Ecto neural progenitor cell (in vitro differentiated cells): ENCODE measurements around the gene CACNA1H.

ENCODE experiments used
- DNase-seq: peaks from one replicate; pipeline ENCODE4 v3.0.0-alpha.2; 2018; ENCODE audit warnings: low spot score

CACNA1H gene

GRCh38 chr16:1143761-1144450 is 9.0 kb upstream of the CACNA1H start:
- DNase-seq = no peak

- DNase-seq = no peak
Observed at GRCh38 chr16:1144476-1145382, 8.2 kb upstream of the CACNA1H start.

DNA sequence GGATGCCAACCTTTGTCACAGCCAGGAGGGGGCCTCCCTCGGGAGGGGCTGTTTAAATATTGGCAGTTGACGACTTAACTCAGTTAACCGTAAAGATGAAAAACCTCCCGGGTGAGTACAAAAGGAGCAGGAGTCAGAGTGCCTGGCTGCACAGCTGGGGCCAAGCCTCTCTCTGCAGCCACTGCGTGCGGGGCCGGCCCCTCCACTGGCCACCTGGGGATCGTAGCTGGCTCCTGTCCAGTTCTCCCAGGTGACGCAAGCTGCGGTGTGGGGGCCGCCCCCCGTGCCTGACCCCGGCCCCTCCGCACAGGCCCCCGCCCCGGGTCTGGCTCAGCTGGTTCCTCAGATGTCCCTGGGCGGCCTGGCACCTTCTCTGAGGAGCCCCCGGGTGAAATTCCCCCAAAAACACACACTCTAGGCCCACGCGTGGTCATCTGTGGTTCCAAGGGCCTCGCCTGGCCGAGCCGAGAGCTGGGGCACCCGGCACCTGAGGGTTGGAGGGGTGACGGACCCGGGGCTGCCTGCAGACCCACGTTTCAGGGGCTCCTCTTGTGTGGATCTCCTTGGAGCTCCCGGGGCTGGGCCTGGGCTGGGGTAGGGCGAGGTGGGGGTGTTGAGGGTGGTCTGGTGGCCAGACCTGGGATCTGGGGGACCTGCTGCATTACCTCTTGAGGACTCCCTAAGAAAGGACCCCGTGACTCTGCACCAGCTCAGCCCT is 7.4 kb upstream of the CACNA1H start:
- no peak for DNase-seq

- no peak for DNase-seq
Observed at GRCh38 chr16:1146409-1146808, 6.5 kb upstream of the CACNA1H start.

DNA sequence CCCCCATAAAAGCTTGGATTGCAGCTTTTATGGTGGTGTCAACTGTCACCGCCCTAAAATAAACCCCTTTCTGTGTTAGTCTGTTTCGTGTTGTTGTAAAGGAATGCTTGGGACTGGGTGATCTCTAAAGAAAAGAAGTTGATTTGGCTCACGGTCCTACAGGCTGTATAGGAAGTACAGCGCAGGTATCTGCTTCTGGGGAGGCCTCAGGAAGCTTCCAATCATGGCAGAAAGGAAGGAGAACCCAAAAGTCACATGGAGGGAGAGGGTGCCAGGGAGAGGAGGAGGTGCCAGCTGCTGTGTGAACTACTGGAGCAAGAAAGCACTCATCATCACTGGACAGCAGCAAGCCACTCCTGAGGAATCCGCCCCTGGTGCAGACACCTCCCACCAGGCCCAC is 5.9 kb upstream of the CACNA1H start:
- DNase-seq = no peak

DNA sequence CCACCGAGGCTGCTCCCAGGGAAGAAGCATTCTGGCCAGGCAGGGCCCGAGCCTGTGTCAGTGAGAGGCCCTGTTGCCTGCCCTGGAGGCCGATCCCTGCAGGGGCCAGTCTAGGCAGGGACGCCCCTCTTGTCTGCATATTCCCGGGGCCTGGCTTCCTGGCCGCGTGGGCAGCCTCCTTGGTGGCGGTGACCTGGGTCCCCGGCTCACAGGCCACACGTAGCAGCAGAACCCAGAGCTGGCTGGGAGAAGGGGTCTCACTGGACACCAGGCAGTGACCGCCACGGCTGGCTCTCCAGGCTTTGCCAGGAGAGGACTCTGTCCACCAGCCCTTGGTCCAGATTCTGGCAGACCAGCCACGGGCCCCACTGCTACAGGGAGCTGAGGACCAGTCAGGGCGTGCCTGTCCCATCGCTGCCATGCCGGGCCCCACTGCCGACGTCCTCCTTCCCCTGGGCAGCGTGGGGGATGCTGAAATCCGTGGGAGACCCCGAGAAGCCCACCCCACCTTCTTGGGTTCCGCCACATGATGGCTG is 3.7 kb upstream of the CACNA1H start:
- no peak for DNase-seq

- no peak for DNase-seq
Observed at GRCh38 chr16:1150511-1150982, 2.4 kb upstream of the CACNA1H start.

DNA sequence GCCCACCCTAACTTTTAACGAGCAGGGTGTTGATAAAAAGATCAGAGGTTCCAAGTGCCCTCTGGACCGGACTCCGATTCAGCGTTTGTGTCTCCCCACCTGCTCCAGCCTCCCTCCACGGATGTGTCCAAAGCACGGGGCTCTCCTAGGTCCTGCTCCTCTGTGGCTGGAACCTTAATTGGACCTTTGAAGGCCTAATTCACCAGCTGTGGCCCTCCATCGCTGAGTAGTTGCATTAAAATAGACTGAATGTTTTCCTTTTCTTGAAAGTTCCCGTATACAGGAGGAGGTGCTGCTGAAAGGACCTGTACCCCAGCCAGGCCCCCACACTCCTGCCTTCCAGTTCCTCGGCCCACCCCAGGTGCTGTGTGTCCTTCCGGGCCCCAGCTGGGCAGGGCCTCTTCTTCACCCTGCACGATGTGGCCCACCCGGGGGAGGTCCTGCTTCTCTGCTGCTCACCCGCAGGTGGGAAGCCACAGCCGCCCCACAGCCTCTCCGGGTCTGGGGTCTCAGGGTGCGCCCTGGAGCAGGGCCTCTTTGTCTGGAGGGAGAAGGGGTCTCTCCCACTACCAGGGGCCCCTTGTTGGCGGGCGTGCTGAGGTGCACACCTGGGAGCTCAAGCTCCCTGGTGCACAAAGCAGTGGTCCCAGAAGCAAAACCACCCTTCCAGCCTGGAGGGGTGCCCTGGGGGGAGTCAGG is 1.3 kb upstream of the CACNA1H start:
- DNase-seq = no peak

DNA sequence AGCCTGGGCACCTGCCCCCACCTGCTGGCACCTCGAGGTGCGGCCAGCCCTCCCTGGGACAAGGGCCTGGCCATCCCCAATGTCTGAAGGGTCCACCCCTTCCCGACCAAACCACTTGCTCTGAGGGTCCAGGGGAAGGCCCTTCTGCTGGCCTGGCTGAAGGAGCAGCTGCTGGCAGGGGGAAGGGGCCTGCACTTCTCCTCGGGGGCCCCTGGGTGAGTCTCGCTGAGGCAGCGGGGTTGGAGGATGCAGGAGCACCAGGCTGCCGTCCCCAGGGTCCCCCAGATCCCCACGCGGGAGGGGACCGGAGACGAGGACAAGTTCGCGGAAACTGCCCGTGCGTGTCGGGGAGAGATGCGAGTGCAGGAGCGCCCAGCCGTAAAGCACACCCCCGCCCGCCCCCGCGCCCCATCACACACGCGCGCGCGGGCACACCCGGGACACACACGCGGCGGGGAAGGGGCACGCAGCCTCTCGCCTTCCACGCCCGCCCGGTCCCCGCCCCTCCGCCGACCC is 725 bp upstream of the CACNA1H start:
- DNase-seq = peak; percentile 76

DNA sequence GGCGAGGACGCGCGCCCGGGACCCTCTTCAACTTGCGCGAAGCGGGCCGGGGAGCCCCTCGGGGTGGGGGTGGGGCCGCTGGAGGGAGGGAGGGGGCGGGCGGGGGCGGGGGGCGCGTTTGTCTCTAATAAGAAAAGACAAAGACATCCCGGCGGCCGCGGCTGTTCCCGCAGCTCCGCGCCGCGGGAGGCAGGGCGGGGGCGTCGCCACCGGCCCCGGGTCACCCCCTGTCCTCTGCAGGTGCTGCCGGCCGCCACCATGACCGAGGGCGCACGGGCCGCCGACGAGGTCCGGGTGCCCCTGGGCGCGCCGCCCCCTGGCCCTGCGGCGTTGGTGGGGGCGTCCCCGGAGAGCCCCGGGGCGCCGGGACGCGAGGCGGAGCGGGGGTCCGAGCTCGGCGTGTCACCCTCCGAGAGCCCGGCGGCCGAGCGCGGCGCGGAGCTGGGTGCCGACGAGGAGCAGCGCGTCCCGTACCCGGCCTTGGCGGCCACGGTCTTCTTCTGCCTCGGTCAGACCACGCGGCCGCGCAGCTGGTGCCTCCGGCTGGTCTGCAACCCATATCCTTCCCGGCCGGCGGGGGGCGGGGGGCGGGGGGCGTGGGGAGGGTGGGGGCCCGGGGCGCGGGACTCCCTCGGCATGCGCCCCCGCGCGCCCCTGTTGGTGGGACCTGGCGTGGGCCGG is 714 bp downstream of the CACNA1H start:
- no peak for DNase-seq

- DNase-seq = no peak
Observed at GRCh38 chr16:1154291-1154886, 1.5 kb downstream of the CACNA1H start.

GRCh38 chr16:1154887-1155331 is 2.0 kb downstream of the CACNA1H start:
- no peak for DNase-seq

DNA sequence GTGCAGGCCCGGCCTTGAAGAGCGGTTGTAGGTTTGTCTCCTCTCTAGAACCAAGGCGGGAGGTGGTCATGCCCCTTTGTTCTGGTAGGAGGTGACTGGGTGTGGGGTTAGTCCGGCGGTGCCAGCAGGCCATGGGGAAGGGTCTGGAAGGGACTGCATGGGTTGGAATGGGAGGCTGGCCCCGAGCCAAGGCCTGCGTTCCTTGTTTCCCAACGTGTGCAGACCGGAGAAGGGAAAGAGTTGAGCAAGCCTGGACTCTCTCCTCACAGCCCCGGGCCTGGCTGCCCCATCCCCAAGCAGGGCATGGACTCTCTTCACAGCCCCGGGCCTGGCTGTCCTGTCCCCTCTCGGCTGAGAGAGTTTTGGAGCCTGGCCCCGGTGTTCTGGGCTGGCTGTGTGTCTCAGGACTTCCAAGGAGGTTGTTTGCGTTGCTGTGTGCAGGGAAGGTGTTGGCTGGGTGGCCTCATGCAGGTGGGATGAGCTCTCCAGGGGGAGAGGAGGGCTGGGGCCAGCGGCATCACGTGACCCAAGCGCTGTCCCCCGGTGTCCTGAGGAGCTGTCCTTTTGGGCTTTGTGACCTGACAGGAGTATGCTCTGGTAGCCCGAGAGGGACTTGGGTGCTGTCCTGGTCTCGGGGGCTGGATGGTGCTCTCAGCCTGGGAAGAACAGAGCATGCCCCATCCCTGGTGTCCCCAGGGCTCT is 2.6 kb downstream of the CACNA1H start:
- DNase-seq = no peak

DNA sequence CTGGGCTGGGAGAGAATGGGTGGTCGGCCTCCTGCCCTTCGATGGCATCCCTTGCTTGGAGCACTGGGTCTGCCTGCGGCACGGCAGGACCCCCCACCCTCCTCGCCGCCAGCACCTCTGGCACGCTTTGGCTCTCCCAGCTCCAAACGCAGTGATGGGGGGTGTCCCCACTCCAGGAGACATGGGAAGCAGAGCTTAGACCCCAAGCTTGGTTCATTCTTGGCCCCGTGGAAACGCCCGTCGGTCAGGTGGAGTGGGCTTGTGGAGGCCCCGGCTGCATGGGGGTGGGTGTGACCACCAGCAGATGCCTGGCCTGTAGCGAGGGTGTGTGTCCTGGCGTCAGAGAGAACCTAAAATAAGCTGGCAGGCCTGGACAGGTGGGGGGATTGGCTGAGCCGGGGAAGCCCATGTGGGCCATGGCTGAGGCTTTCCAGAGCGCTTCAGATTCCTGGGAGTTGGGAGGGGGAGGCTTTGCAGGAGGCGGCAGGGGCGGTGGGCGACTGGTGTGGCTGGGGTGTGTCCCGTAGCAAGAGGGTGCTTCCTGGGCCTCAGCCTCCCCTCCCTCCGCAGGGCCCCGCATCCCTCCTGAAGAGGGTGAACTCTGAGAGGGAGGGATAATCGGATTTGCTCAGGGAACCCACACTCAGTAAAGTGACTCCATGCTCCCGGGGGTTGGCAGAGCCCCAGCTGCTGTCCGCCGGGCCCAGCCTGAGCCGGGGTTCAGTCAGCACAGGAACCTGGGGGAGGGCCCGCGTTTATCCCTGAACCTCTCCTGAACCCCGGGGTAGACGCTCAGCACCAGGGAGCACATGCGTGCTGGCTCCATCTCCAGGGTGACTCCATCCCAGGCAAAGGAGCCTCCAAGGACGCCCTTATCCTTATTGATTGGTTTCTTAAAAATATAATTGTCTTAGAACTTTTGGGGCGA is 3.4 kb downstream of the CACNA1H start:
- no peak for DNase-seq

DNA sequence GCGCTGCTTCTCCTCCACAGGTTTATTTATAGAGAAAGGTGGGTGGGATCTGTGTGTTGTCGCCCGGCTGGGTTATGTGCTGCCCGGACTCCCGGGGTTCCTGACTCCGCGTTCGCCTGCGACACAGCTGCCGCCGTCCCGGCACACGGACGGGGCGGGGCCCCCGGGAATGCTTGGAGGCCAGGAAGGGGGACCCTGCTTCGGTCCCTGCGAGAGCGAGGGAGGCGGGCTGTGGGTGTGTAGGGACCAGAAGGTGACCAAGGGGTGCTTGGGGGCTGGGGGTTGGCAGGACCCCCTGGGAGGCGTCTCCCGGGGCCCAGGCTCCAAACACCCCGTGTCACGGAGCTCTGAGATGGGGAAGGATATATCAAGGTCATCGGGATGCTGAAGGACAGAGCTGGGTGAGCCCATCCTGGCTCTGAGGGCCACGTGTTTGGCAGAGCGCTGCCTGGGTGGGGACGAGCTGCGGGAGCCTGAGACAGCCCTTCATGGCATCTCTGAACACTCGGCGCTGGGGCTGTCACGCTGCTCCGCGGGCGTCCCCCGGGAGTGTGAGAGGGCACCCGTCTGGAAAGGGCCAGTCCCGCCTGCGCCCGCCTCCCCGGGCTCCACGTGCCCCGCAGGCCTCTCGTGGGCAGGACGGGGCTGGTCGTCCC is 4.2 kb downstream of the CACNA1H start:
- no peak for DNase-seq

DNA sequence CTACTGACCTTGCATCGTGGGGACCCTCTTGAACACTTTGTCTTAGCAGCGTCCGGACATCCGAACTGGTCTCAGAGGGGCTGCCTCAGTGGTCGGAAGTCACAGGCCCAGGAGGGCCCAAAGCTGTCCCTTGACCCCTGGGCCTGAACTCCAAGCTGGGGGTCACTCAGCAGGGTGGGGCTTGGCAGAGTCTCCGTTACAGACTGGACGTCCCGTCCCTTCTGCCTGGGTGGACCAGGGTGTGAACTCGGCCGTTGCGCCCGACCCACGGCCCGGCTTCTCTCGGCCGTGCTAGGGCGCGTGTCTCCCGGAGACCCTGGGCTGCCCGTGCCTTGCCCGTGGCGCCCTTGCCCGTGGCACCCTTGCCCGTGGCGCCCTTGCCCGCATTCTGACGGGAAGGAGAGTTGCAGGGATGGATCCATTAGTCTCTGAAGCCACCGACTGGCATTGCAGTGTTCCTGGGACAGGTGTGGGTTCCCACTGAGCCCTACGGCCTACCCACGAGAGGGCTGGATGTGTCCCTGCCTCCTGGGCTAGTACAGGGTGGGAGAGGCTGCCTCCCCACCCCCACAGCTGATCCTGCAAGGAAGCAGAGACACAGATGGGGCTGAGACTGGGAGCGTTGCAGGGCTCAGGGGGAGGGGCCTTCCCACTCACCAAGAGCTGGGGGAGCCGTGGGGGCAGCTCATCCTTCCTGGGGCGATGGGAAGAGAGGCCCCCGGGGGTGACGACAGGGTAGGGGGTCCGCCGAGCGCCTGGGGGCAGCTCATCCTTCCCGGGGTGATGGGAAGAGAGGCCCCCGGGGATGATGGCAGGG is 4.9 kb downstream of the CACNA1H start:
- no peak for DNase-seq
